ENCODE measurements around the gene RAP1GAP2. TPM values are rescaled to one million over a fixed set of nuclear protein-coding genes. Genes with fewer than 3 reads are reported as not detected.

The RAP1GAP2 gene
- total and polyA plus RNA-seq, 2 of the 8 experiments (the other 6 are each of a cell fraction or from before 2014, with no cell fraction given), result 24.0 to 63.8 TPM

- TF ChIP-seq CHD7 (IDR thresholded peaks at IDR 0.05; ENCODE audit: insufficient replicate concordance, low read length) (no peak), E2F6 (IDR thresholded peaks at IDR 0.05) (no peak), ZNF274 (IDR thresholded peaks at IDR 0.05; ENCODE audit: borderline replicate concordance, extremely low read depth, low read length) (no peak), CBX8 (IDR thresholded peaks at IDR 0.05; ENCODE audit: borderline replicate concordance, low read depth, low read length) (no peak), TAF1 (IDR thresholded peaks at IDR 0.05; ENCODE audit: low read depth, low read length) (no peak), HDAC6 (IDR thresholded peaks at IDR 0.05; ENCODE audit: low read depth, low read length) (no peak), BRCA1 (IDR thresholded peaks at IDR 0.05; ENCODE audit: low read depth, low read length) (no peak), YY1 (IDR thresholded peaks at IDR 0.05; ENCODE audit: low read depth, low read length) (no peak)
Observed at GRCh38 chr17:2797226-2797625, 988 bp downstream of the RAP1GAP2 start (continued).
